IgD-negative memory B cell (primary cell): ENCODE results near the gene NEO1. TPM values are rescaled to one million over a fixed set of nuclear protein-coding genes. Genes with fewer than 3 reads are reported as not detected.

Experiments
- H3K27ac Mint-ChIP-seq, 3 donors: one replicate each; pipeline ENCODE4 v1.8.0; 2020 to 2022; ENCODE audit warnings: mild to moderate bottlenecking in 3 of 3, mixed read lengths in 3 of 3, moderate library complexity in 1 of 3
- H3K27me3 Mint-ChIP-seq: one replicate; pipeline ENCODE4 v1.8.0; 2021; ENCODE audit warnings: mixed read lengths
- H3K36me3 Mint-ChIP-seq: one replicate; pipeline ENCODE4 v1.8.0; 2020; ENCODE audit warnings: mild to moderate bottlenecking, mixed read lengths
- H3K4me1 Mint-ChIP-seq, 3 donors: one replicate each; pipeline ENCODE4 v1.8.0; 2020 to 2022; ENCODE audit warnings: mixed read lengths in 3 of 3, mild to moderate bottlenecking in 1 of 3
- H3K4me3 Mint-ChIP-seq, 4 donors: one replicate each; pipeline ENCODE4 v1.8.0; 2020 to 2022; ENCODE audit warnings: mild to moderate bottlenecking in 4 of 4, mixed read lengths in 4 of 4, moderate library complexity in 3 of 4
- H3K9me3 Mint-ChIP-seq, 3 donors: one replicate each; pipeline ENCODE4 v1.8.0; 2020 to 2021; ENCODE audit warnings: mixed read lengths in 3 of 3, mild to moderate bottlenecking in 1 of 3
- polyA plus RNA-seq: library from polyadenylated mRNA; unstranded; fragments of 300-500 nt; fragmentation: Illumina TruSeq; gene quantifications from one replicate; pipeline ENCODE4 v1.2.3, GENCODE V29; 2021

Gene NEO1
- polyA plus RNA-seq, 1 donor from 2014 or later: 1.6 TPM

DNA sequence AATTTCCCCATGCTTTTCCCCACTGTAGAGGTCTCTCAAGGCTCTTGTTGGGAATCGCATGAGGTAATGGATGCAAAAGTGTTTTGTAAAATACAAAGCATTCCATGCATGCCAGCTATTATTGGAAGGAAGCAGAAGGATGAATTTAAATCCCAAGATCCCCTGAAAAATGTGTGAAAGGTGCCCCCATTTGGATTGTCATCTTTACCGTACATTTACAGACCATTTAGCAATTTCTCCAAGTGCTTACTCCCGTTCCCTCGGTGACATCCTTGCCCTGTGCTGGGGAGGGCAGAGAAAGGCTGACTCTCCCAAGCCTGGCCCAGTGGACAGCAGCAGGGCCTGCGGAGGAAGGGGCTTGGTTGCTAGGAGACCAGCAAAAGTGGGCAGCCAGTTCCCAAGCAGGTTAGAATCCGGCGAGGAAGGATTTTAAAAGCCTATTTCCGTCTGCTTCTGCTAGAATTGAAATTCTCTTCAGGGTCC, 31.1 kb upstream of the NEO1 start:
- Mint-ChIP-seq H3K36me3 (no peaks in the 10 kb centered on the region), H3K4me1 (no peaks in the 10 kb centered on the region), H3K9me3 (no peaks in the 10 kb centered on the region), H3K27ac (no peak overlapping the region), H3K27me3 (peaks cover 8% of the 10 kb centered on the region), H3K4me3 (peak overlapping the region in 1 of 4 donors; percentile 61)

DNA sequence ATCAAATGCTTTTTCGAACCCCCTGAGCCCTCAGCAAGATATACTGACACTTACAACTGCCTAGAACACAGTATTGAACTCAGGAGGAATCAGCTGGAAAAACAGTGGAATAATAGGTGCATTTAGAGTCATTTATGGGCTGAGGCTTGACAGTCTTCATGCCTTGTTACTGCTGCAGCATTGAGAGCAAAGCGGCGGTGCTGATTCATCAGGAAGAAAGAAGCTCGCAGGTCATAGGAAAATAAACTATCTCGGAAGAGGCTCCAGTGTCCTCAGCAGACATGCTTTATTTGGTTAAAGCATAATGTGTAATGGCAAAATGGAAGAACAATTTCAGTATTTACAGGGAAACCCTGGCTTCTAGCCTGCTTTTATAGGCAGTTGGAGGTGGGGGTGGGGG, 30.1 kb upstream of the NEO1 start:
- H3K27me3 Mint-ChIP-seq: peaks cover 14% of the 10 kb centered on the region
- H3K9me3 Mint-ChIP-seq: no peaks in the 10 kb centered on the region
- no peaks in the 10 kb centered on the region for H3K4me1 Mint-ChIP-seq
- H3K36me3 Mint-ChIP-seq: no peaks in the 10 kb centered on the region
- no peak overlapping the region for H3K27ac Mint-ChIP-seq
- H3K4me3 Mint-ChIP-seq: no peak overlapping the region

DNA sequence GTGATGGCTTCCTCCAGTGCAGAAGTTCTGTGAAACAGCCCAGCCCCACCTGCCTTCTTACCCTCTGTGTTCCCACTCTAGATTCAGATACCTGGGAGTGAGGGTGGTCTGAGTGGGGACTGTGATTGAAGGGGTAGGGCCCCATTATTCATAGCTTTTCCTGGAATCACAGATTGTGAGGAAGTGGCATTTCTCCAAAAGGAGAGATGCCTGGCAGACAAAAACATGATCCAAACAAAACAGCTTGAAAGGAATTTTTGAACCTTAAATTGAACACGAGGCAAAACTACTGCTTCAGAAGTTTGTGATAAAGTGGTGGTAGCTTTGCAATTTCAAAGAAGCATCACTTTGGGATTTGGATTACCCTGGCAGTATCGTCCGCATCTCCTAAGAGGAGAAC, 29.2 kb upstream of the NEO1 start:
- Mint-ChIP-seq H3K4me3 (no peak overlapping the region), H3K27me3 (peaks cover 20% of the 10 kb centered on the region), H3K27ac (no peak overlapping the region), H3K4me1 (no peaks in the 10 kb centered on the region), H3K36me3 (no peaks in the 10 kb centered on the region), H3K9me3 (no peaks in the 10 kb centered on the region)

DNA sequence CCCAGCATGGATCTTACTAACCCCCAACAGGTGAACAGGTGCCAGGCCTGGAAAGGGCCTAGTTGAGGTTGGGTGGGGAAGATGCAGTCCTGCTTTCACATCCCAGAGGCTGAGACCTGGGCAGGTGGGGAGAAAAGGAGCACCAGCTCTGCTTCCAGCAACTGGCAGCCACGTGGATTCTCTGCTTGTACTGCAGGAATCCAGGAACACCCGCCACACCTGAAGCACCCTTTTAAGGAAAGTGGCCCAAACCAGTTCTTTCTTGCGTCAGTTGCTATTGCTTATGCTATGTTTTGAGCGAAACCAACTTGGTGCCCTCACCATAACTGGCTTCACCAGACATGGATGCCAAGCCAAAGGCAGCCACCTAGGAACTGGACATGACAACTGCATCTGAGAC, 28.1 kb upstream of the NEO1 start:
- Mint-ChIP-seq H3K4me1 (no peaks in the 10 kb centered on the region), H3K27me3 (peaks cover 22% of the 10 kb centered on the region), H3K4me3 (no peak overlapping the region), H3K27ac (no peak overlapping the region), H3K9me3 (no peaks in the 10 kb centered on the region), H3K36me3 (no peaks in the 10 kb centered on the region)

DNA sequence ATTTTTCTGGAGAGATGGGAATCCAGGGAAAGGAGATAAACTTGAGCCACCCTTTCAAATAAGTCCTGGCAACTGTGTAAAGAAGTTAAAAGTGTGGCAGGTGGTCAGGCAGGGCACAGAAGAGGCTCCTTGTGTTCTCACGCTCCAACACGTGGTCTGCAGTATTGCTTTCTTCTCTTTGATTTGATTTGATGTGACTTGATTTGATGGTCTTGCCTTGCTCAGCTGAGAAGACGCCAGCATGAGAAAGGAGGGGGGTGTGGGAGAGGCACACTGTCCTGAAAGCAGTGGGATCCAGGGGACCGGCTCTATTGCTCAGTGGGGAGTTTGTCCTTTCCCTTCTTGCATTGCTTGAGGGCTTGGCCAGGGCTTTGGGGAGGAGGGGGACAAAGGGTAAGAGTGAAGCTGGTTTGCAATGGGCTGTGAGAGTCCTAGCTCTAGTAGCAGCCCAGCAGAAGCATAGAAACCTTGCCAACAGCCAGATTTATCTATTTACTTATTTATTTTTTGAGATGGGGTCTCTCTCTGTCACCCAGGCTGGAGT, 25.7 kb upstream of the NEO1 start:
- Mint-ChIP-seq H3K27ac (no peak overlapping the region), H3K9me3 (no peaks in the 10 kb centered on the region), H3K4me3 (no peak overlapping the region), H3K36me3 (no peaks in the 10 kb centered on the region), H3K4me1 (no peaks in the 10 kb centered on the region), H3K27me3 (peaks cover 27% of the 10 kb centered on the region)

DNA sequence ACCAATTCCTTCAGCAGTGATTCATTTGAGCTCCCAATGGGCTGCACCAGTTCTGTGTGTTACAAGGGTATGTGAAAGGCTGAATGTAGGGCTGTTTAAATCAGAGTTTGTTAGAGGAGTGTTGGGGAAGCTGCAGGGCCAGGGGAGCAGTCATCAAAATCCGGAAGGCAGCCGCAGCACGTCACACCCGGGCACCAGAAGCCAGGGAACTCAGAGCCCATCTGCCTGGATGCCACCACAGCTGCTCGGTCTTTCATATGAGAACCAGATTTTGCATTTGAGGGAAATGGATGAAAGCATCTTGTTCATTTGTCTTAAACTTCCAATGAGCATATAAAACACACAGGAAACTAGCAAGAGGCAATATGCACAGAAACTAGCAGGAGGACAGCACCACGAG, 24.2 kb upstream of the NEO1 start:
- no peaks in the 10 kb centered on the region for H3K36me3 Mint-ChIP-seq
- H3K4me3 Mint-ChIP-seq: no peak overlapping the region
- H3K27ac Mint-ChIP-seq: no peak overlapping the region
- no peaks in the 10 kb centered on the region for H3K4me1 Mint-ChIP-seq
- H3K27me3 Mint-ChIP-seq: peaks cover 27% of the 10 kb centered on the region
- H3K9me3 Mint-ChIP-seq: no peaks in the 10 kb centered on the region

DNA sequence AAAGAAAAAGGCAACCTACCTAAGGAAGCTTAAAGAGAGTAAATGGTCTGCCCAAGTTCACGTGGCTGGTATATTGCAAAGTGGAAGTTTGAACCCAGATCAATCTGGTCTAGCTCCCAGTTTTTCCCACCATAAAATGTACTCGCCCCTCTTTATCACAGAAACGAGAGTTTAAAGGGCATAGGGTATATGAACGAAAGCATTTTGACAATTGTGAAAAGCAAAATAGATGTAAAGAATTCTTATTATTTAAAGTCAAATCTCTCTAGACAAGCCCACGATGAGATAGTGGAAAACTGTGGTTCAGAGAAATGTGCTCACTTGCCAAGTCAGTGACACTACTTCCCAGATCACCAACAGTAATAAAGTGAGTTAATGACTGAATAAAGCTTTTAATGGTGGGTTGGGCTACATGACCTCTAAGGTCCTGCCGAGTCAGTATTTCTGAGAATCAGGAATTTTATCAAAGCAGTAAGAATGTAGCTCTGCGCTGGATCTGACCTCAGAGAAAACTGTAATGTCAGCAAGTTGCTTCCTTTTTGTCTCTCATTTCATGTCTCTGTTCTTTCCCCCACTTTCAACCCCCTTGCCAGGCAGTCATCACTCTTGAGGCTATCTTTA, 23.3 kb upstream of the NEO1 start:
- Mint-ChIP-seq H3K27ac (no peak overlapping the region), H3K4me1 (no peaks in the 10 kb centered on the region), H3K27me3 (peaks cover 27% of the 10 kb centered on the region), H3K9me3 (no peaks in the 10 kb centered on the region), H3K4me3 (no peak overlapping the region), H3K36me3 (no peaks in the 10 kb centered on the region)

DNA sequence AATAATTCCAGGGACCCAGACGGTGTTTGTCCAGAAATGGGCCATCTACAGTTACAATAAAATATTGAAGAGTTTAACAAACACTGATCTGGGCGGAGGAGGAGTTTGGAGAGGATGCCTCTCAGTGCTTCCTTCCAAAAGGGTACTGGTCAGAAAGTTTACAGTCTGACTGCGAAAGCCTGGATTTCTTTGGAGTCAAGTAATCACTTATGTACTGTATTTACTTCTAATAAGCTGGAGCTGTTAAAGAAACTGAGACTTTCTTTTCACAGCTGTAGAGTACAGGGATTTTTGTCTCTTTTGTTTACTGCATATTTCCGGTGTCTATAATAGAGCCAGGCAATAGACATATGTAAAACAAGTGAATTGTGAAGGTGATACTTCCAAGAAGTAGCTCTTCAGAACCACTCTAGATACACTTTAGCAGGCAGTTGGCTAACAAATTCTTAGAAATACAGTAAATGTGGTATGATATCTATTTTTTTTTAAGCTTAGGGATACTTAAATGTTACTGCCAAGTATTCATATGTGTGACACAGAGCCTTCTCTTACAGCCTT, 22.1 kb upstream of the NEO1 start:
- Mint-ChIP-seq H3K36me3 (no peaks in the 10 kb centered on the region), H3K4me1 (no peaks in the 10 kb centered on the region), H3K27ac (no peak overlapping the region), H3K9me3 (no peaks in the 10 kb centered on the region), H3K27me3 (peaks cover 24% of the 10 kb centered on the region), H3K4me3 (no peak overlapping the region)

DNA sequence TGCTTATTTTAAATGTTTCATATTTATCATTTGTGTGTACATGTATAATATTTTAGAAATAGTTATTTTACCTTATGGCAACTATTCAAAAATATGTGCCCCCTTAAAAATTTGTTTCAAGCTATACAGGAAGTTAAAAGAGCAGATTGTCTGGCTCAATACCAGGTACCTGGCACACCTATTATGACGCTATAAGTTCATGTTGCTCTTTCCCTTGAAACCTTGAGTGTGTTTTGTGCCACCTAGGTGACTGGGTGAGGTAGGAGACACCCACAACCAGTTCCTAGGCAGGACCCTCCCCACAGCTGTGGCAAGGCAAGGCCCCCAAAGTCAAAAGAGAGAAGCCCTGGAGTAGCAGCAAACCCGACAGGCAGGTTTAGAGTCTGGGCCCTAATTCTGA, 20.6 kb upstream of the NEO1 start:
- H3K27me3 Mint-ChIP-seq: peaks cover 19% of the 10 kb centered on the region
- H3K36me3 Mint-ChIP-seq: no peaks in the 10 kb centered on the region
- no peak overlapping the region for H3K27ac Mint-ChIP-seq
- no peak overlapping the region for H3K4me3 Mint-ChIP-seq
- no peaks in the 10 kb centered on the region for H3K9me3 Mint-ChIP-seq
- H3K4me1 Mint-ChIP-seq: no peaks in the 10 kb centered on the region

DNA sequence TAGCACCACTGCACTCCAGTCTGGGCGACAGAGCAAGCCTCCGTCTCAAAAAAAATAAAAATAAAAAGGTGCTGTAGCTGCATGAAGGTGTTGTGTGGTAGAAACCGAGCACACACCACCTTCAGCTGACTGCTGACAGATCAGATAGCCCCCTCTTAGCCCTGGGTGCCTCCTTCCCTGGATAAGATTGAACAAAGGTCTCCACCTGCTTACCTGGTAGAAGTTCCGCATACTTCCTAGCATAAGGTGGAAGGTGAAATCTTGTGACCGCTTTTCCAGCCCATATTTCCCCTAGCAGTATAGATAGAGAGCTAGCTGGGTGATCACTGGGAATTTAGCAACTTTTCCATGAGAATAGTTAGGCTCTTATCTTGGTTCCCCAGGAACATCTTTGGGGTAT, 18.7 kb upstream of the NEO1 start:
- no peaks in the 10 kb centered on the region for H3K4me1 Mint-ChIP-seq
- no peak overlapping the region for H3K4me3 Mint-ChIP-seq
- no peaks in the 10 kb centered on the region for H3K9me3 Mint-ChIP-seq
- H3K27ac Mint-ChIP-seq: no peak overlapping the region
- H3K27me3 Mint-ChIP-seq: peaks cover 9% of the 10 kb centered on the region
- no peaks in the 10 kb centered on the region for H3K36me3 Mint-ChIP-seq

DNA sequence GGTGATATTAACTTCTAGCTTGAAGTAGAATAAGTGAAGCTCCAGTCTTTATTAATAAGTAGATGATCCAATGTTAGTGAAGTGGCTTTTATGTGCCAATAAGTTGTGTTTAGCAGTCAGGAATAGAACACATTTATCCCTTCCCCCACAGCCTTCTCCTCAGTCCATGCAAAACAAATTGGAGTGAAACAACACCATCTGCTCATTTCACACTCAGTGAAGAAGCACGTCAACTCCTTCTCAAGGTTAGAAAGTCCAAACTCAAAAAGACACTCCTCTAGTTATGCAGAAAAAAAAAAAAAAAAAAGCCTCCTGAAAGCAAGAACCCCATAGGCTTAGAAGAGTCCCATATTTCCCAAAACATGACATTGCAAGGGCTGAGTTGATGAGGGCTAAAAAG, 18.0 kb upstream of the NEO1 start:
- no peaks in the 10 kb centered on the region for H3K4me1 Mint-ChIP-seq
- H3K4me3 Mint-ChIP-seq: no peak overlapping the region
- H3K27ac Mint-ChIP-seq: no peak overlapping the region
- no peaks in the 10 kb centered on the region for H3K9me3 Mint-ChIP-seq
- no peaks in the 10 kb centered on the region for H3K36me3 Mint-ChIP-seq
- H3K27me3 Mint-ChIP-seq: peaks cover 9% of the 10 kb centered on the region

DNA sequence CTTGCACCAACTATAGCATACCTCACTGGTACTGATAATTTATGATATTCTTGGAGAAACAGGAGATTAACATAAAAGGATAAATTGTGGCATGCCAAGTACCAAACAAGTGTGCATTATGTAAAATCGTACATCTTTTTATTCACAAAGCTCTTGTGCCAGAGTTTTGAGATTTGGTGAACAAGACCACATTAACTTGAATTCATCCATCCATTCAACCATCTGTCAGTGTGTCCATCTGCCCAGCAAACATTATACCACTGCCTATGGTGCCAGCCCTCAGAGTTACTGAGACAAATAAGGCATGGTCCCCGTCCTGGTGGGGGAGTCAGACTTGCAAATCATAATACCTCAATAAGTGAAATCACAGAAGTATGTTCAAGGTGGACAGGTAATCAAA, 17.0 kb upstream of the NEO1 start:
- Mint-ChIP-seq H3K4me3 (no peak overlapping the region), H3K27me3 (peaks cover 2% of the 10 kb centered on the region), H3K9me3 (no peaks in the 10 kb centered on the region), H3K27ac (no peak overlapping the region), H3K36me3 (no peaks in the 10 kb centered on the region), H3K4me1 (no peaks in the 10 kb centered on the region)

DNA sequence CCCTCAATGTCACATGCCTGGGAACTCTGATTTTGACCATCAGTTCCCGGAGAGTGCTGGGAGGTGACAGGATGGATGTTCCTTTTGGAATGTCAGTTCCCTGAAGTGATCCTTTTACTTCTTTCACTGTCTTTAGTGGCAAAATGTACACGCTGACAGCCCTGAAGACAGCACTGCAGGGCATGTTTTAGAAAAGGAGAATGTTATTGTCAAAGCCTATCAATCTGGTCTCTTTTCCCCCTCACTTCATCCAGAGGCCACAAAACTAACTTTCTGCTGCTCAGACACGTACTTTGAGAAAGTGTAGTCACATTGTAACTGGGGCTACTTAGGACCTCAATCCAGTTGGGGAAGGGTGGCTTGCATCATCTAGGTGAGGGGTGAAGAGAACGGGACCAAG, 14.0 kb upstream of the NEO1 start:
- Mint-ChIP-seq H3K4me1 (no peaks in the 10 kb centered on the region), H3K27ac (no peak overlapping the region), H3K27me3 (no peaks in the 10 kb centered on the region), H3K9me3 (no peaks in the 10 kb centered on the region), H3K4me3 (no peak overlapping the region), H3K36me3 (no peaks in the 10 kb centered on the region)

DNA sequence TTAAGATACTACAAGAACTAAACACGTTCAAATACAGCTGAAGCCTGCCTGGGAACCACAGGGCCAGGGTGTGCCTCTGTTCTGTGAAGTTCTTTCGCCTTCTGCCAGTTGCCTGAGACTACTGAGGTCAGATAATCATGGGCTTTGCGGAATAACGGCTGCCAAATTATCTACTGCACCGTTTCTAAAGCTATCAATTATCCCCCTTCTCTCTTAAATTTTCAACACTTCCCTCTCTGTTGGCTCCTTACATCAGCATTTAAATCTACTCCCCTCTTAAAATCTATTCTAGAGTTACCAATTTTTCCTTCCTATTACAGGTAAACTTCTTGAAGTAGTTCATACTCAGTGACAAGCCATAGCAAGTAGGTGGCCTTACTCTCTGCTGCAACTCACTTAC, 6.2 kb upstream of the NEO1 start:
- Mint-ChIP-seq H3K9me3 (no peaks in the 10 kb centered on the region), H3K27me3 (peaks cover 4% of the 10 kb centered on the region), H3K36me3 (no peaks in the 10 kb centered on the region), H3K4me3 (no peak overlapping the region), H3K4me1 (peaks cover 0 to 2% (median 2%) of the 10 kb centered on the region in 3 donors), H3K27ac (no peak overlapping the region)

DNA sequence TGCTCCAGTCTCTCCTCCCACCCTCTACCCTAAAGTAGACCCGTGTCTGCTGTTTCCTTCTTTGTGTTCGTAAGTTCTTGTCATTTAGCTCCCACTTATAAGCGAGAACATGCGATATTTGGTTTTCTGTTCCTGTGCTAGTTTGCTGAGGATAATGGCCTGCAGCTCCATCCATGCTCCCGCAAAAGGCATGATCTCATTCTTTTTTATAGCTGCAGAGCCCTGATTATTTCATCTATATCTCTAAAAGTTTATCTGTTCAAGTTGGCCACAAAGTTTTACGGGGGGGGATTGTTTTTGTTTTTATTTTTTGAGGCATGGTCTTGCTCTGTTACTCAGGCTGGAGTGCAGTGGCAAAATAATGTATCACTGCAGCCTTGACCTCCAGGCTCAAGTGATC, 4.4 kb upstream of the NEO1 start:
- no peaks in the 10 kb centered on the region for H3K36me3 Mint-ChIP-seq
- H3K4me3 Mint-ChIP-seq: no peak overlapping the region
- no peak overlapping the region for H3K27ac Mint-ChIP-seq
- no peaks in the 10 kb centered on the region for H3K9me3 Mint-ChIP-seq
- H3K27me3 Mint-ChIP-seq: peaks cover 4% of the 10 kb centered on the region
- H3K4me1 Mint-ChIP-seq: peaks cover 0 to 5% (median 2%) of the 10 kb centered on the region in 3 donors

DNA sequence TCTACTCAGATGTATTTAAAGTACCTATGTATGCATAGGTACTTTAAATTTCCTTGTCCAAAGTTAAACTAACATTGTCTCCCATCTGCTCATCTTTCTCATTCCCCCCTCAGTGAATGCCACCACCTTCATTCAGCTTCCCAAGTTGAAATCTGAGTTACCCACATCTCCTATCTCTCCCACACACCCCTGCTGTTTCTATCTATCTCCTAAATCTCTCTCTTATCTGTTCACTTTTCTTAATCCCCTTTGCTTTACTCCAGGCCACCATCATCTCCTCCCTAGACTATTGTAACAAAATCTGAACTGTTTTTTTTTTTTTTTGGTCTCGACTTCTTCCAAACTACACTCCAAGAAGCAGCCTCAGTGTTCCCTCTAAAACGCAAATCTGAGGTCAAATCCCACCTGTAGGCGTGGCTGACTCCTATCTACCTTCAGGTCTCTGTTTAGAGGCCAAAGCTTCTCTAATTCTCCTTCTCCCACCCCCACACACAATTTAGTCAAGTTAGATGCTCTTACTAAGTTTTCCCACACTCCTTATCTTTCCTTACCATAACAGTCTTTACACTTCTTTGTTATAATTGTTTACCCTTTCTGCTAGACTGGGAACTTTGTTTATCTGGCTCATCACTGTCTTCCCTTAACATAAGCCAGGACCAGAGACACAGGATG, 3.5 kb upstream of the NEO1 start:
- peak overlapping the region in 1 of 4 donors; percentile 45 for H3K4me3 Mint-ChIP-seq

More for the DNA sequence above, 3.5 kb upstream of the NEO1 start:
- Mint-ChIP-seq H3K36me3 (no peaks in the 10 kb centered on the region), H3K4me1 (peaks cover 7 to 10% (median 9%) of the 10 kb centered on the region in 3 donors), H3K9me3 (no peaks in the 10 kb centered on the region), H3K27ac (no peak overlapping the region), H3K27me3 (peaks cover 4% of the 10 kb centered on the region)
